ENCODE data around the gene DPYD.

The DPYD gene

DNA sequence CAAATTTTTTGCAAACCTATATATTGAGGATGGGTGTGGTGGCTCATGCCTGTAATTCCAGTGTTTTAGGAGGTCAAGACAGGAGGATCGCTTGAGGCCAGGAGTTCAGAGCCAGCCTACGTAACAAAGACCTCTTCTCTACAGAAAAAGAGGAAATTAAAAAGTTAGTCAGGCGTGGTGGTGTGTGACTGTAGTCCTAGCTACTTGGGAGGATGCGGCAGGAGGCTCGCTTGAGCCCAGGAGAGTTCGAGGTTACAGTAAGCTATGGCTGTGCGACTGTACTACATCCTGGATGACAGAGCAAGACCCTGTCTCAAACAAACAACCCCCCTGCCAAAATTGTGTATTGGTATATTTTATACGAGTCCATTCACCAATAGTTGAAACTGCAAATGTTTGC is 589.7 kb downstream of the DPYD start:
- no peak overlapping the region for H3K9ac ChIP-seq (ENCODE audit: low read length)
- H3K9me2 ChIP-seq (ENCODE audit: low read depth, low read length) = no peaks in the 10 kb centered on the region
- H3K4me2 ChIP-seq (ENCODE audit: low read length) = no peak overlapping the region
- no peaks in the 10 kb centered on the region for H3F3A ChIP-seq (ENCODE audit: insufficient read depth, low read length)
- no peak overlapping the region for H3K4me3 ChIP-seq (ENCODE audit: low read depth, low read length, poor library complexity, severe bottlenecking)
- no peaks in the 10 kb centered on the region for H3K9me3 ChIP-seq (ENCODE audit: low read length)
- H2AFZ ChIP-seq (ENCODE audit: low read length) = no peak overlapping the region
- no peak overlapping the region for H3K27ac ChIP-seq (ENCODE audit: low read depth, low read length, poor library complexity, severe bottlenecking)
- H3K4me1 ChIP-seq (ENCODE audit: insufficient read depth, low read length, severe bottlenecking) = peaks cover 6% of the 10 kb centered on the region
- no peaks in the 10 kb centered on the region for H3K27me3 ChIP-seq (ENCODE audit: insufficient read depth, low read length)
- H3K79me2 ChIP-seq (ENCODE audit: insufficient read depth, low read length) = no peaks in the 10 kb centered on the region
- TF ChIP-seq, protein P1, sequence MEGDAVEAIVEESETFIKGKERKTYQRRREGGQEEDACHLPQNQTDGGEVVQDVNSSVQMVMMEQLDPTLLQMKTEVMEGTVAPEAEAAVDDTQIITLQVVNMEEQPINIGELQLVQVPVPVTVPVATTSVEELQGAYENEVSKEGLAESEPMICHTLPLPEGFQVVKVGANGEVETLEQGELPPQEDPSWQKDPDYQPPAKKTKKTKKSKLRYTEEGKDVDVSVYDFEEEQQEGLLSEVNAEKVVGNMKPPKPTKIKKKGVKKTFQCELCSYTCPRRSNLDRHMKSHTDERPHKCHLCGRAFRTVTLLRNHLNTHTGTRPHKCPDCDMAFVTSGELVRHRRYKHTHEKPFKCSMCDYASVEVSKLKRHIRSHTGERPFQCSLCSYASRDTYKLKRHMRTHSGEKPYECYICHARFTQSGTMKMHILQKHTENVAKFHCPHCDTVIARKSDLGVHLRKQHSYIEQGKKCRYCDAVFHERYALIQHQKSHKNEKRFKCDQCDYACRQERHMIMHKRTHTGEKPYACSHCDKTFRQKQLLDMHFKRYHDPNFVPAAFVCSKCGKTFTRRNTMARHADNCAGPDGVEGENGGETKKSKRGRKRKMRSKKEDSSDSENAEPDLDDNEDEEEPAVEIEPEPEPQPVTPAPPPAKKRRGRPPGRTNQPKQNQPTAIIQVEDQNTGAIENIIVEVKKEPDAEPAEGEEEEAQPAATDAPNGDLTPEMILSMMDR (IDR thresholded peaks at IDR 0.05; ENCODE audit: low read length) = no peak
- TF ChIP-seq EZH2 (IDR thresholded peaks at IDR 0.05; ENCODE audit: borderline replicate concordance, low read length) = no peak
- H3K36me3 ChIP-seq (ENCODE audit: insufficient read depth, low read length) = no peaks in the 10 kb centered on the region
- H4K20me1 ChIP-seq (ENCODE audit: insufficient read depth, low read length) = no peaks in the 10 kb centered on the region

- H3K27me3 ChIP-seq (ENCODE audit: insufficient read depth, low read length) = no peaks in the 10 kb centered on the region
- TF ChIP-seq, protein P1 (IDR thresholded peaks at IDR 0.05; ENCODE audit: low read length) = no peak
- TF ChIP-seq EZH2 (IDR thresholded peaks at IDR 0.05; ENCODE audit: borderline replicate concordance, low read length) = no peak
- no peaks in the 10 kb centered on the region for H3F3A ChIP-seq (ENCODE audit: insufficient read depth, low read length)
- no peaks in the 10 kb centered on the region for H3K9me2 ChIP-seq (ENCODE audit: low read depth, low read length)
- no peak overlapping the region for H2AFZ ChIP-seq (ENCODE audit: low read length)
- no peak overlapping the region for H3K4me3 ChIP-seq (ENCODE audit: low read depth, low read length, poor library complexity, severe bottlenecking)
- no peak overlapping the region for H3K4me2 ChIP-seq (ENCODE audit: low read length)
- H3K4me1 ChIP-seq (ENCODE audit: insufficient read depth, low read length, severe bottlenecking) = no peaks in the 10 kb centered on the region
- H3K36me3 ChIP-seq (ENCODE audit: insufficient read depth, low read length) = no peaks in the 10 kb centered on the region
- no peaks in the 10 kb centered on the region for H4K20me1 ChIP-seq (ENCODE audit: insufficient read depth, low read length)
- no peak overlapping the region for H3K9ac ChIP-seq (ENCODE audit: low read length)
- no peaks in the 10 kb centered on the region for H3K9me3 ChIP-seq (ENCODE audit: low read length)
- no peak overlapping the region for H3K27ac ChIP-seq (ENCODE audit: low read depth, low read length, poor library complexity, severe bottlenecking)
- H3K79me2 ChIP-seq (ENCODE audit: insufficient read depth, low read length) = no peaks in the 10 kb centered on the region
Observed at GRCh38 chr1:97314685-97315084, 606.1 kb downstream of the DPYD start.

- Histone ChIP-seq H3K27ac (ENCODE audit: low read depth, low read length, poor library complexity, severe bottlenecking) (no peak overlapping the region), H3K9me3 (ENCODE audit: low read length) (no peaks in the 10 kb centered on the region), H3K4me1 (ENCODE audit: insufficient read depth, low read length, severe bottlenecking) (no peaks in the 10 kb centered on the region), H3K4me3 (ENCODE audit: low read depth, low read length, poor library complexity, severe bottlenecking) (no peak overlapping the region), H3K9ac (ENCODE audit: low read length) (no peak overlapping the region), H3K9me2 (ENCODE audit: low read depth, low read length) (no peaks in the 10 kb centered on the region), H3K36me3 (ENCODE audit: insufficient read depth, low read length) (no peaks in the 10 kb centered on the region), H3F3A (ENCODE audit: insufficient read depth, low read length) (no peaks in the 10 kb centered on the region), H2AFZ (ENCODE audit: low read length) (no peak overlapping the region), H4K20me1 (ENCODE audit: insufficient read depth, low read length) (no peaks in the 10 kb centered on the region), H3K4me2 (ENCODE audit: low read length) (no peak overlapping the region), H3K27me3 (ENCODE audit: insufficient read depth, low read length) (no peaks in the 10 kb centered on the region), H3K79me2 (ENCODE audit: insufficient read depth, low read length) (no peaks in the 10 kb centered on the region)
- TF ChIP-seq, protein P1 (IDR thresholded peaks at IDR 0.05; ENCODE audit: low read length) = no peak
- TF ChIP-seq EZH2 (IDR thresholded peaks at IDR 0.05; ENCODE audit: borderline replicate concordance, low read length) = no peak
Observed at GRCh38 chr1:97308131-97308530, 612.7 kb downstream of the DPYD start.

Data from OCI-LY1 (cell line).